ENCODE results near the gene HLF. TPM values are rescaled to one million over a fixed set of nuclear protein-coding genes. Genes with fewer than 3 reads are reported as not detected.

The HLF gene
- total and polyA plus RNA-seq, 2 experiments from 2014 or later, result 0.09 TPM; not detected in 1

DNA sequence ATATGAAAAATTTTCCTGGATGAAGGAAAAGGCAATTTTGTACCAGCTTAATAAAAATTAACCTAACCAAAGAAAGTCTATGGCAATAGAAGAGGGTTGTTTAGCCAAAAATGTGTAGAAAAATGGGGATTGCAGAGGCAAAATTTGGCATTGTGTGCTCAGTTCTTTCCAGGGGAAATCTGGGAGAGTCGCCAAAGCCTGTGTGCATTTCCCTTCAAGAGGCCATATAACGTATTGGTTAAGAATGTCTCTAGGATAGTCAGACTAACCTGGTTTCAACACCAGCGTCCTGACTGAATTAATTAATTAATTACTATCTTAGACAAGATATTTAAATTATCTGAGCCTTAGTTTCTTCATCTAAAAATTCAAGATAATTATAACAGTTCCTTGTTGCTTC, 44.8 kb upstream of the HLF start:
- no peak overlapping the region for H3K4me3 ChIP-seq
- H3K4me2 ChIP-seq (ENCODE audit: unreplicated experiment), result no peak overlapping the region
- no peak overlapping the region for H3K27ac ChIP-seq
- WGBS, 2 experiments (ENCODE audit: low coverage in 1 of 2, low lambda C conversion rate in 2 of 2, missing lambda C conversion rate in 2 of 2), result 27 to 42% methylated on average over 3 of the region's 3 CpGs
- H3K9me2 ChIP-seq (ENCODE audit: insufficient read depth), result no peaks in the 10 kb centered on the region
- H2AFZ ChIP-seq, result no peak overlapping the region
- H4K20me1 ChIP-seq (ENCODE audit: insufficient read depth), result no peaks in the 10 kb centered on the region
- H3K79me2 ChIP-seq (ENCODE audit: insufficient read depth), result no peaks in the 10 kb centered on the region
- TF ChIP-seq EZH2phosphoT487 (IDR thresholded peaks at IDR 0.05; ENCODE audit: insufficient read depth, low read depth) (no peak), EZH2 (IDR thresholded peaks at IDR 0.05; ENCODE audit: insufficient read depth, poor library complexity, severe bottlenecking) (no peak)
- H3F3A ChIP-seq (ENCODE audit: insufficient read depth), result no peaks in the 10 kb centered on the region
- H3K9ac ChIP-seq, result no peak overlapping the region
- in situ Hi-C loops (cut with MboI), result no loop called here
- H3K4me1 ChIP-seq (ENCODE audit: insufficient read depth), result no peaks in the 10 kb centered on the region
- no peaks in the 10 kb centered on the region for H3K27me3 ChIP-seq (replicated peaks; ENCODE audit: insufficient read depth)
- peak; percentile 4 for DNase-seq
- no peaks in the 10 kb centered on the region for H3K9me3 ChIP-seq (ENCODE audit: low read depth)
- no peaks in the 10 kb centered on the region for H3K36me3 ChIP-seq (ENCODE audit: low read depth)

DNA sequence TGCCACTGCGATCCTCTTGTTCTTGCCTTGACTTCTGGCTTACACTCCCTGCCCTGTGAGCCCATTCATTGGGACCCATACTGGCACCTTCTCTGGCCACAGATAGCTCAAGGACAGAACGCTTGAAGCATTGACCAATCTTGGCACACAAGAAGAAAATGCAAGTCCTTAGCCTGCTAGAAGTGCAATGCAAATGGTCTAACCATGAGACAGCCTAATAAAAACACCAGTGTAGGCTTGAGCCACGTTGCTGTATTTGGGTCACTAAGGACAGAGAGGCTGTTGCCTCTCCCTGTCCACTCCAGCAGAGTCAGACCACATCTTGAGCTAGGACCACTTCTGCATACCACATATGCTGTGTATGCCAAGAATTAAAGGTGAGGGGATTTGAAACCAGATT, 41.2 kb upstream of the HLF start:
- WGBS, 2 experiments (ENCODE audit: low coverage in 1 of 2, low lambda C conversion rate in 2 of 2, missing lambda C conversion rate in 2 of 2), result 46 to 47% methylated on average over 3 of the region's 3 CpGs
- in situ Hi-C loops (cut with MboI), result no loop called here
- no peaks in the 10 kb centered on the region for H3K79me2 ChIP-seq (ENCODE audit: insufficient read depth)

DNA sequence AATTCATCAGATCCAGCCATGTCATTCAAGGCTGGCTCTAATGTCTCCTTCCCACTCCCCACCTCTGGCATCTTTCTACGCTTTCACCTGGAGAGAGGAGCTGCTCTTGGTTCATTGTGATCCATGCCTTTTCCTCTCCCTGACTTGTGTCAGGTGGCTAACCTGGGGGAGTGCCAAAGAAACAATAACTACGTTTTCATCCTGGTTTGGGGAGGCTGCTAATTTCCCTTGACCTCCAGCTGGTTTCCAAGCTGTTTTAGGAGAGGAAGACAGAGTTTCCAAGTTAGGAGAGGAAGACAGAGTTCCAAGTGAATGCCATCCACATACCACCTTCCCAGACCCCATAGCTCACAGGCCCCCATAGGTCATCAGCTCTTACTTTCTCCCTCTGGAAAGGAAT, 40.0 kb upstream of the HLF start:
- Histone ChIP-seq H3K4me3 (no peak overlapping the region), H3K4me2 (ENCODE audit: unreplicated experiment) (no peak overlapping the region), H3K9ac (no peak overlapping the region), H3K9me2 (ENCODE audit: insufficient read depth) (no peaks in the 10 kb centered on the region), H3K79me2 (ENCODE audit: insufficient read depth) (no peaks in the 10 kb centered on the region), H3F3A (ENCODE audit: insufficient read depth) (no peaks in the 10 kb centered on the region), H3K4me1 (ENCODE audit: insufficient read depth) (no peaks in the 10 kb centered on the region), H3K9me3 (ENCODE audit: low read depth) (no peaks in the 10 kb centered on the region), H4K20me1 (ENCODE audit: insufficient read depth) (no peaks in the 10 kb centered on the region), H2AFZ (no peak overlapping the region), H3K27ac (no peak overlapping the region), H3K27me3 (replicated peaks; ENCODE audit: insufficient read depth) (no peaks in the 10 kb centered on the region), H3K36me3 (ENCODE audit: low read depth) (no peaks in the 10 kb centered on the region)
- in situ Hi-C loops (cut with MboI), result no loop called here
- TF ChIP-seq EZH2 (IDR thresholded peaks at IDR 0.05; ENCODE audit: insufficient read depth, poor library complexity, severe bottlenecking), result no peak
- TF ChIP-seq EZH2phosphoT487 (IDR thresholded peaks at IDR 0.05; ENCODE audit: insufficient read depth, low read depth), result no peak
- WGBS, 2 experiments (ENCODE audit: low coverage in 1 of 2, low lambda C conversion rate in 2 of 2, missing lambda C conversion rate in 2 of 2), result 45 to 48% methylated on average over 2 of the region's 2 CpGs
- DNase-seq, result no peak

More for the DNA sequence above, 41.2 kb upstream of the HLF start:
- Histone ChIP-seq H3K4me3 (no peak overlapping the region), H3K9me3 (ENCODE audit: low read depth) (no peaks in the 10 kb centered on the region), H3K4me2 (ENCODE audit: unreplicated experiment) (no peak overlapping the region), H3K27me3 (replicated peaks; ENCODE audit: insufficient read depth) (no peaks in the 10 kb centered on the region), H4K20me1 (ENCODE audit: insufficient read depth) (no peaks in the 10 kb centered on the region), H3K36me3 (ENCODE audit: low read depth) (no peaks in the 10 kb centered on the region), H3K27ac (no peak overlapping the region), H3K9me2 (ENCODE audit: insufficient read depth) (no peaks in the 10 kb centered on the region), H3K9ac (no peak overlapping the region), H2AFZ (no peak overlapping the region), H3F3A (ENCODE audit: insufficient read depth) (no peaks in the 10 kb centered on the region), H3K4me1 (ENCODE audit: insufficient read depth) (no peaks in the 10 kb centered on the region)
- TF ChIP-seq EZH2phosphoT487 (IDR thresholded peaks at IDR 0.05; ENCODE audit: insufficient read depth, low read depth) (no peak), EZH2 (IDR thresholded peaks at IDR 0.05; ENCODE audit: insufficient read depth, poor library complexity, severe bottlenecking) (no peak)
- DNase-seq, result no peak

DNA sequence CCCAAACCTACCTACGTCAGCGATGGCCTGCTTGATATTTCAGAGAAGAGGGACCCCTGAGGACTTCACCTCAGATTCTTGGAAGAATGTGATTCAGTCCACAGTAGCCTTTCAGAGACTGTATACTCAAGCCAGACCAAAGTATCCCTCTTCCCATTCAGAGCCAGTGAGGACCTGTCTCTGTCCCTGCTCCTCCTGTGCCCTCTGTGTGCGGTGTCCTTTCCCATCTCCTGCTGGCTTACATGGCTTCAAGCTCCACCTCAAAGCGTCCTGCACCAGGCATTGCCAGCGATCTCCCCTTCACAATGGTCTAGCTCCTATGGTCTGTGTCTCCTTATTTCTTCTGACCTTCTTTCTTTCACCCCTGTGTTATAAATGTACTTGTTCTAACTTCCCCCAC, 39.5 kb upstream of the HLF start:
- H3K4me2 ChIP-seq (ENCODE audit: unreplicated experiment), result no peak overlapping the region
- H3K27ac ChIP-seq, result no peak overlapping the region
- no peaks in the 10 kb centered on the region for H3F3A ChIP-seq (ENCODE audit: insufficient read depth)
- no peaks in the 10 kb centered on the region for H4K20me1 ChIP-seq (ENCODE audit: insufficient read depth)
- H3K27me3 ChIP-seq (replicated peaks; ENCODE audit: insufficient read depth), result no peaks in the 10 kb centered on the region
- DNase-seq, result no peak
- no peak overlapping the region for H2AFZ ChIP-seq
- H3K9ac ChIP-seq, result no peak overlapping the region
- in situ Hi-C loops (cut with MboI), result no loop called here
- no peak overlapping the region for H3K4me3 ChIP-seq
- TF ChIP-seq EZH2phosphoT487 (IDR thresholded peaks at IDR 0.05; ENCODE audit: insufficient read depth, low read depth), result no peak
- H3K9me3 ChIP-seq (ENCODE audit: low read depth), result no peaks in the 10 kb centered on the region
- 50 to 57% methylated on average over 5 of the region's 5 CpGs for WGBS, 2 experiments (ENCODE audit: low coverage in 1 of 2, low lambda C conversion rate in 2 of 2, missing lambda C conversion rate in 2 of 2)
- H3K79me2 ChIP-seq (ENCODE audit: insufficient read depth), result no peaks in the 10 kb centered on the region
- H3K36me3 ChIP-seq (ENCODE audit: low read depth), result no peaks in the 10 kb centered on the region
- H3K9me2 ChIP-seq (ENCODE audit: insufficient read depth), result no peaks in the 10 kb centered on the region
- no peaks in the 10 kb centered on the region for H3K4me1 ChIP-seq (ENCODE audit: insufficient read depth)

DNA sequence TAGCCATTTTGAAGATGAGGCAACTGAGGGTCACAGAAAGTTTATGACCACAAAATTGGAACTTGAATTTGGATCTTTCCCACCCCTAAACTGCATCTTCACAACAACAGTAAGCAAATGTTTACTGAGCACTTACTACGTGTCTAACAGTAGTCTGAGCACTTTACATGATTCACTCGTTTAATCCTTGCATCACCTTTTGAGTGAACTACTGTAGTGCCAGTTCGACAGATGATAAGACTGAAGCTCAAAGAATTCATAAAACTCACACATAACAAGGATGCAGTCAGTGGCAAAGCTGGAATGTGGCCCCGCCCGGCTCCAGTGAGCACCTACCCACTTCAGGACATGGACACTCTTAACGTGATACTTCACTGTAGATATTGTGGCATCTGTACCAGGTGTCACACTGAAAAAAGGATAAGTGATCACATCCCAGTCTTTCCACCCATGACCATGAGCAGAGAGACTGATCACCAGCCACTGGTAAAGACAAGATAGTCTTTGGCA, 36.0 kb upstream of the HLF start:
- in situ Hi-C loops (cut with MboI), result no loop called here
- H2AFZ ChIP-seq, result no peak overlapping the region
- no peaks in the 10 kb centered on the region for H3K27me3 ChIP-seq (replicated peaks; ENCODE audit: insufficient read depth)
- no peaks in the 10 kb centered on the region for H3K36me3 ChIP-seq (ENCODE audit: low read depth)
- no peaks in the 10 kb centered on the region for H3K4me1 ChIP-seq (ENCODE audit: insufficient read depth)
- no peak overlapping the region for H3K4me2 ChIP-seq (ENCODE audit: unreplicated experiment)
- no peaks in the 10 kb centered on the region for H4K20me1 ChIP-seq (ENCODE audit: insufficient read depth)
- DNase-seq, result no peak
- H3F3A ChIP-seq (ENCODE audit: insufficient read depth), result no peaks in the 10 kb centered on the region
- H3K9me2 ChIP-seq (ENCODE audit: insufficient read depth), result no peaks in the 10 kb centered on the region
- no peak overlapping the region for H3K27ac ChIP-seq
- WGBS, 2 experiments (ENCODE audit: low coverage in 1 of 2, low lambda C conversion rate in 2 of 2, missing lambda C conversion rate in 2 of 2), result 63 to 69% methylated on average over 6 of the region's 6 CpGs
- no peaks in the 10 kb centered on the region for H3K9me3 ChIP-seq (ENCODE audit: low read depth)
- H3K4me3 ChIP-seq, result no peak overlapping the region
- TF ChIP-seq EZH2 (IDR thresholded peaks at IDR 0.05; ENCODE audit: insufficient read depth, poor library complexity, severe bottlenecking) (no peak), EZH2phosphoT487 (IDR thresholded peaks at IDR 0.05; ENCODE audit: insufficient read depth, low read depth) (no peak)
- no peaks in the 10 kb centered on the region for H3K79me2 ChIP-seq (ENCODE audit: insufficient read depth)
- H3K9ac ChIP-seq, result no peak overlapping the region

All from GM23248 (cell line).